KOPT-K1 (cell line): ENCODE data around the gene TIMP1.

Source experiments
- H3K27ac ChIP-seq: fragments of 200-600 bp; sonication (generic); 2 replicates; pipeline ENCODE4 v1.5.1; 2016; ENCODE audit warnings: antibody characterized with exemption, mild to moderate bottlenecking, low read depth, low read length; ENCODE audit not compliant: poor library complexity, severe bottlenecking
- H3K36me3 ChIP-seq: fragments of 200-600 bp; sonication (generic); 2 replicates; pipeline ENCODE4 v1.5.1; 2017; ENCODE audit warnings: antibody characterized with exemption, mild to moderate bottlenecking, low read length, moderate library complexity; ENCODE audit not compliant: insufficient read depth
- H3K9me3 ChIP-seq: fragments of 200-600 bp; sonication (generic); 2 replicates; pipeline ENCODE4 v1.5.1; 2017; ENCODE audit warnings: antibody characterized with exemption, low read length, mild to moderate bottlenecking; ENCODE audit not compliant: insufficient read depth, poor library complexity, severe bottlenecking

Gene TIMP1

GRCh38 chrX:47568656-47569295 lies 13.5 kb upstream of the TIMP1 start:
- H3K36me3 ChIP-seq: peaks cover 70% of the 10 kb centered on the region
- no peaks in the 10 kb centered on the region for H3K9me3 ChIP-seq

DNA sequence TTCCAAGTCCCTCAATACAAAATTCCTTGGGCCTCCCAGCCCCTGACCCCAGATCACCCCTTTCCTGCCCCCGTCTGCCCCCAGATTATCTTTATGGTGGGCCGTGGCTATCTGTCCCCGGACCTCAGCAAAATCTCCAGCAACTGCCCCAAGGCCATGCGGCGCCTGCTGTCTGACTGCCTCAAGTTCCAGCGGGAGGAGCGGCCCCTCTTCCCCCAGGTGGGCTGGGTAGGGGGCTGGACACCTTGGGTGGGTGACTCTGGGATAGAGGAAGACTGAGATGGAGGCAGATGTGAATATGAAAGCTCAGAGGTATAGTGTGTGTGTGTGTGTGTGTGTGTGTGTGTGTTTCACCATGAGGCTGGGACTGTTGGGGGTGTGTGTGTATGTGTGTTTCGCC lies 11.4 kb upstream of the TIMP1 start:
- peaks cover 54% of the 10 kb centered on the region for H3K36me3 ChIP-seq
- H3K9me3 ChIP-seq: no peaks in the 10 kb centered on the region
- no peak overlapping the region for H3K27ac ChIP-seq

More at GRCh38 chrX:47568656-47569295, 13.5 kb upstream of the TIMP1 start:
- no peak overlapping the region for H3K27ac ChIP-seq

GRCh38 chrX:47571215-47571614 lies 11.0 kb upstream of the TIMP1 start:
- Histone ChIP-seq H3K27ac (no peak overlapping the region), H3K9me3 (no peaks in the 10 kb centered on the region), H3K36me3 (peaks cover 51% of the 10 kb centered on the region)

- Histone ChIP-seq H3K36me3 (peaks cover 44% of the 10 kb centered on the region), H3K27ac (no peak overlapping the region), H3K9me3 (no peaks in the 10 kb centered on the region)
Observed at GRCh38 chrX:47571896-47572295, 10.3 kb upstream of the TIMP1 start.

- Histone ChIP-seq H3K36me3 (peaks cover 35% of the 10 kb centered on the region), H3K9me3 (no peaks in the 10 kb centered on the region), H3K27ac (no peak overlapping the region)
Observed at GRCh38 chrX:47572773-47573340, 9.4 kb upstream of the TIMP1 start.

DNA sequence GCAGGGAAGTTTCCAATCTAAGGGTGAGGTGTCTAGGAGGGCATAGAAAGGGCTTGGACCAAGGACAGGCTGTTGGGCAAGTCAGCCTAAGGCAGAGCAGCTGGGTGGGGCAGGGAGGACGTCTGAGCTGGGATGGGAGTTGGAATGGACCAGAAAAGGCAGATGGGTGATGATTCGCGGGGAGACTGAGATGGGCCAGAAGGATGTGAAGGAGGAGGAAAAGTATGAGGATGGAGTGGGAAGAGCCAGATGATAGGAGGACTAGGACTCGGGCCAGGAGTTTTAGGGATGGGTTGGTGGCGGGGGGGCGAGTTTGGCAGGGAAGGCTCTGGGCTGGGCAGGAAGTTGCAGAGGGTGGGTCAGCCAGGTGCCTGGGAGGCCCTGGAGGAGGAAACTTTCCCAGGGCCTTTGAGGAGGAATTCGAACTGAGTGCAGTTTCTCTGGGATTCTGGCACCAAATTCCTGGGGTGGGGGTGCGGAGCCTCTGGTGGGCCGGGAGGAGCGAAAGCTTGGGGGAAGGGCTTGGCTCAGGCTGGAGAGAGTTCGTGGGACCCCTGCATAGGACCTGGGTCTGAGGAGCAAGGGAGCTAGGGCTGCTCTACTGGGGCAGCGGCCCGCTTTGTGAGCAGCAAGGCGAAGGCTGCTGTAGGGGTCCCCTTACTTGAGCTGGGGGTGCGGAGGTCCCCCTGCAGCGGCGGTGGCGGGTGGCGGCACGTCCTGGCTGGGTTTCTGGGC lies 8.7 kb upstream of the TIMP1 start:
- Histone ChIP-seq H3K9me3 (no peaks in the 10 kb centered on the region), H3K27ac (no peak overlapping the region), H3K36me3 (peaks cover 28% of the 10 kb centered on the region)

DNA sequence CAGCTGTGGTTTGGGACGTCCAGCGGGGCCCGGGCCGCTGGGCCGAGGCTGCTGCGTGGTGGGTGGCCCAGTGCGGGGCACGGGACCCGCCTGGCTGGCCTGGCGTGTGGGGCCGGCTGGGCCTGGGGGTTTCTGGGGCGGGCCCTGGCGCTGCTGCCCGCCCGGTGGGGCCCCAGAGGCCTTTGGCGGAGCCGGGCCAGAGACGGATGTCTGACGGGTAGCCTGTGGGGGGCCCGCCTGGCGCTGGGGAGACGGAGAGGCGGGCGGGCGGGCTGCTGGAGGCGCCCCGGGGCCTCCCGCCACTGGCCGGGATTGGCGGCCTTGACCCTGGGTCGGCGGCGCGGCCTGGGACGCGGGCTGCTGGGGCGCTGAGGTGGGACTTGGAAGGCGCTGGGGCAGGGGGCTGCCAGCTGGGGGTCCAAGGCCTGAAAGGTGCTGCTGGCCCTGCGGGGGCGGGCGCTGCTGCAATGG lies 8.1 kb upstream of the TIMP1 start:
- Histone ChIP-seq H3K9me3 (no peaks in the 10 kb centered on the region), H3K27ac (no peak overlapping the region), H3K36me3 (peaks cover 22% of the 10 kb centered on the region)

- Histone ChIP-seq H3K9me3 (no peaks in the 10 kb centered on the region), H3K27ac (no peak overlapping the region), H3K36me3 (peaks cover 16% of the 10 kb centered on the region)
Observed at GRCh38 chrX:47574547-47575301, 7.5 kb upstream of the TIMP1 start.

DNA sequence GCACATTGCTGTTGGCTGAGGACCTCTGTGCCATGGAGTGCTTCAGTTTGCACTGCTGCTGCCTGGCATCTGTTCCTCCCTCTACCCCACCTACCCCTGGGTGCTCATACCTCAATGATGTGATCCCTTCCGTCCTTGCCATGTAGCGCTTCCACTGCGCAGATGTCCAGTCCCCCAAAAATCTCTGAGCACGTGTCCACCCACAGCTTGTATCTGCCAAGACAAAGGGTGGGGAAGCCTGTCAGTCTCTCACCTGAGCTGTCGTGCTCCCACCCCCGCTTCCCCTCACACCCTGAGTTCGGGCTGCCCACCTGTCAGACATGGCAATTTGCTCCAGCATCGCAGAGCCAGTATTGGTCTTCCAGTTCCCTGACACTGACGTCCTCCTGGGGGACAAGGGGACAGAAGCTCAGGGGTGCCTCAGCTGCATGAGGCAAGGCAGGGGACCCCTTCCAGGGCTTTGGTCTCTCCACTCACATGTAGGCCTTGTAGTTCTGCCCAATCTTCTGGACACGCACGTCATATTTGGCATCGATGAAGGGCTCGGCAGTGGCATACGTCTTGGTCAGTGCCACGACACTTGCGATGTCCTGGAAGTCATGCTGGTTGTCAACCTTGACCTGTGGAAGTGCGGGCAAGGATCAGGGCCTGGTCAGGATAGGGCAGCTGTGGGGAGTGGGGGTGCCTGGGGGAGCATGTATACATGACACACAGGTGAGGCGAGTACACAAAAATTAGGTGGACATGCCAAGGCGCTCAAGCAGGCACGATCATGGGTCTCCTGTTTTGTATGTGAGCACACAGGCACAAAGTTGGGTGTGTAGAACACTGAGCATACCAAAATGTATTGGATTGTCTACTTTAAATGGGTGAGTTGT lies 6.0 kb upstream of the TIMP1 start:
- H3K9me3 ChIP-seq: no peaks in the 10 kb centered on the region
- H3K27ac ChIP-seq: no peak overlapping the region
- peaks cover 9% of the 10 kb centered on the region; the same call in 1 of the 2 replicates for H3K36me3 ChIP-seq

DNA sequence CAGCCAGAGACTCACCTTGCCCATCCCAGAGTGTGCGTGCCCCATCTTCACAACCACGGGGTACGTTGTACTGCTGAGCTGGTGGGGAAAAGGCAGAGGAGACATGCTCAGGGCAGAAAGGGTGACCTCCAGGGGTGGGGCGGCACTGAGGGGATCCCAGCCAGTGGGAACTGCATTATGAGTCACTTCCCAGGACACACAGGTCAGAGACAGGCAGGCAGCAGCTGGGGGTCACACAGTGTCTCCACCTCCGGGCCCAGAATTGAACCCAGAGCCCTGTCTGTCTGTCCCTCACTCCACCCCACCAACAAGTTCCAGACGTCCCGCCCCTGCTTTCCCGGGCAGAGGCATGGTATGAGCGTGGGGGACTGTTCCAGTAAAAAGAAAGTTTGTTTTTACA lies 4.8 kb upstream of the TIMP1 start:
- Histone ChIP-seq H3K36me3 (no peaks in the 10 kb centered on the region), H3K9me3 (no peaks in the 10 kb centered on the region), H3K27ac (no peak overlapping the region)

DNA sequence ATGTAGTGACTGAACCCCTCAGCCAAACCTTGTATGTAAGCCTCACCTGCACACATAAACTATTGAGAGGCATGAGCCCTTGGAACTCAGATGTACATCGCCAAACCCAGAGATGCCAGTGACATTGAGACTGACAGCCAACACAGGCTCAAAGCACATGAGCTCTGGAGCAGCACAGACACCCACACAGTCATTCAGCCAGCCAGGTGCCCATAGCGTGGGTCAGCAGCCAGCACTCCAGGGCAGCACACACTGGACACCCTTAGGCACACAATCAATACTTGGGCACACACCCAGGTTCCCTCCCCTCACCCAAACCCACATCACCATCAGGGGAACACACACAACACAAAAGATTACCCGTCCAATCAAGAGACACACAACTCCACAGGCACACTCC lies 4.3 kb upstream of the TIMP1 start:
- no peak overlapping the region for H3K27ac ChIP-seq
- no peaks in the 10 kb centered on the region for H3K9me3 ChIP-seq
- no peaks in the 10 kb centered on the region for H3K36me3 ChIP-seq

DNA sequence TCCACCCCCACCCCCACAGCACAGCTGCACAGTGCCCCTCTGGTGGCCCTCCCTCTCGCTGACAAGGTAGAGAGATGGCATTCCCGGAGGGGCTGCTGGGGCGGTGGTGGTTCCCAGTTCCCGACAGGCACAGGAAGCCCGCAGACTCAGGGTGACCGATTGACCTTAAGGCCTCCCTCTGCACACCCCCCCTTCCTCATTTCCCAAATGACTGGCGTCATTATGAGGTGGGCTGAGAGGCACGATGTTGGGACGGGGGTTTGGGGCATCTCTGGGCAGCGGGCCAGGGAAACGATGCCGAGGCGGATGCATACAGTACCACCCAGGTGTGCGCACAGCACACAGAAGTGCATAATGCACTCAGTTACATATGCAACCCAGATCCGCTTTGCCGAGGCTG lies 3.5 kb upstream of the TIMP1 start:
- Histone ChIP-seq H3K27ac (no peak overlapping the region), H3K9me3 (no peaks in the 10 kb centered on the region), H3K36me3 (no peaks in the 10 kb centered on the region)

DNA sequence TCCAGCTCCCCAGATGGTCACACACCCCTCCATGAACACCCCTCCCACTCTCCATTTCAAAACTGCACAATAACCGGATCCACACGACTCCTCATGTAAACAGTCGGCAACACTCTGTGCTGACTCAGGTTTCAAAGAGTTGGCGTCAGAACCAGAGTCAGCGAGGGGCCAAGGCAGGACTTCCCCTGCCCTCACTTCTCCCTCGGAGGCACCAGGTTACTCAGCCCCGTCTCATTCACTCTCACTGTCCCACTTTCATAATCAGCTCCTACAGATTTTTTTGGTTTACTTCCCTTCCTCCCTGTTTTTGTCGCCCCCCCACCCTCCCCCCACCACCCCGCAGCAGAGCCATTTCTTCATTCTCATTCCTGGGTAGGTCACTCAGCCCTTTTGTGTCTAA lies 2.7 kb upstream of the TIMP1 start:
- Histone ChIP-seq H3K36me3 (no peaks in the 10 kb centered on the region), H3K27ac (no peak overlapping the region), H3K9me3 (no peaks in the 10 kb centered on the region)

- Histone ChIP-seq H3K27ac (no peak overlapping the region), H3K9me3 (no peaks in the 10 kb centered on the region), H3K36me3 (no peaks in the 10 kb centered on the region)
Observed at GRCh38 chrX:47583240-47583861, 1.1 kb downstream of the TIMP1 start.
